Left kidney (tissue), 2 donors: ENCODE data around the gene FUT3. TPM values are rescaled to one million over a fixed set of nuclear protein-coding genes. Genes with fewer than 3 reads are reported as not detected.

Experiments used
- DNase-seq: peaks from one replicate; pipeline ENCODE4 v3.0.0-alpha.2; 2013
- polyA plus RNA-seq: library from polyadenylated mRNA; unstranded; fragments of 120-200 nt; gene quantifications from one replicate; pipeline ENCODE4 v1.2.1, GENCODE V29; 2013; ENCODE audit not compliant: insufficient read length

Gene FUT3
- polyA plus RNA-seq, 1 donor = 1.2 TPM

- no peak for DNase-seq
Measured at GRCh38 chr19:5824751-5825150, 26.5 kb downstream of the FUT3 start.

- no peak for DNase-seq
Measured at GRCh38 chr19:5823579-5824281, 27.5 kb downstream of the FUT3 start.

- no peak for DNase-seq
Measured at GRCh38 chr19:5822181-5822844, 28.9 kb downstream of the FUT3 start.

- DNase-seq = no peak
Measured at GRCh38 chr19:5821521-5822180, 29.6 kb downstream of the FUT3 start.

GRCh38 chr19:5820785-5821184, 30.5 kb downstream of the FUT3 start:
- DNase-seq = no peak

GRCh38 chr19:5818594-5818993, 32.7 kb downstream of the FUT3 start:
- no peak for DNase-seq

- DNase-seq = no peak
Measured at GRCh38 chr19:5817218-5817617, 34.0 kb downstream of the FUT3 start.

GRCh38 chr19:5814852-5815246, 36.4 kb downstream of the FUT3 start:
- no peak for DNase-seq

- no peak for DNase-seq
Measured at GRCh38 chr19:5814123-5814851, 37.0 kb downstream of the FUT3 start.

- DNase-seq = no peak
Measured at GRCh38 chr19:5811117-5811516, 40.1 kb downstream of the FUT3 start.

GRCh38 chr19:5809469-5809868, 41.8 kb downstream of the FUT3 start:
- no peak for DNase-seq

- DNase-seq = no peak
Measured at GRCh38 chr19:5809053-5809452, 42.2 kb downstream of the FUT3 start.

GRCh38 chr19:5808120-5808816, 43.0 kb downstream of the FUT3 start:
- DNase-seq = no peak

- no peak for DNase-seq
Measured at GRCh38 chr19:5806905-5807304, 44.3 kb downstream of the FUT3 start.

- no peak for DNase-seq
Measured at GRCh38 chr19:5806133-5806489, 45.1 kb downstream of the FUT3 start.

GRCh38 chr19:5805462-5806132, 45.7 kb downstream of the FUT3 start:
- peak; percentile 86 for DNase-seq

- DNase-seq = no peak
Measured at GRCh38 chr19:5804516-5805461, 46.5 kb downstream of the FUT3 start, which contains the start of gene NRTN. TSS of gene NRTN (plus strand) at chr19:5805067. CDS start at chr19:5824166, 19,099 bp downstream.

GRCh38 chr19:5803752-5804515, 47.3 kb downstream of the FUT3 start:
- peak; percentile 93 for DNase-seq

GRCh38 chr19:5803441-5803751, 47.9 kb downstream of the FUT3 start:
- DNase-seq = no peak
